D721Med (cell line): ENCODE measurements around the gene C9orf152.
"Not testable (repeated sequence)": the region's sequence is repeated elsewhere in the genome, so short reads cannot be mapped to it uniquely, and the experiment has no call there.

Experiments
- DNase-seq: peaks from one replicate; pipeline ENCODE4 v3.0.0; 2011; ENCODE audit warnings: low spot score; ENCODE audit not compliant: insufficient read length
- FAIRE-seq: peaks from 2 replicates; lab custom pipeline; 2011; peaks lifted over from hg19 to GRCh38; lab: Jason Lieb, UNC
- CTCF ChIP-seq: IDR thresholded peaks from 2 replicates; pipeline ENCODE4 v1.5.1; 2012; ENCODE audit warnings: mild to moderate bottlenecking, control low read depth; ENCODE audit not compliant: insufficient read depth; ENCODE audit errors: missing control alignments

Gene C9orf152

GRCh38 chr9:110199643-110200042 is 8.3 kb downstream of the C9orf152 start:
- DNase-seq (no peak), FAIRE-seq (no peak)
- TF ChIP-seq CTCF: no peak

GRCh38 chr9:110198357-110198756 is 9.6 kb downstream of the C9orf152 start:
- DNase-seq (no peak), FAIRE-seq (no peak)
- TF ChIP-seq CTCF: no peak

- DNase-seq (no peak), FAIRE-seq (no peak)
- no peak for TF ChIP-seq CTCF
Measured at GRCh38 chr9:110197330-110198187, 10.4 kb downstream of the C9orf152 start.

GRCh38 chr9:110196084-110196499 is 11.9 kb downstream of the C9orf152 start:
- not testable (repeated sequence) for DNase-seq, FAIRE-seq

- FAIRE-seq: no peak
- TF ChIP-seq CTCF: no peak
Measured at GRCh38 chr9:110192531-110193261, 15.3 kb downstream of the C9orf152 start.

GRCh38 chr9:110191615-110192014 is 16.3 kb downstream of the C9orf152 start:
- no peak for FAIRE-seq
- no peak for TF ChIP-seq CTCF
- DNase-seq: no peak

More at GRCh38 chr9:110192531-110193261, 15.3 kb downstream of the C9orf152 start:
- no peak for DNase-seq

- TF ChIP-seq CTCF: no peak
- no peak for FAIRE-seq
- DNase-seq: no peak
Measured at GRCh38 chr9:110189559-110190320, 18.2 kb downstream of the C9orf152 start.
